Endothelial cell of umbilical vein (primary cell): Measurements from ENCODE around the gene ST6GAL2.

Source experiments
- EZH2 ChIP-seq: IDR thresholded peaks from 2 replicates; pipeline ENCODE4 v1.6.1; 2012; ENCODE audit warnings: borderline replicate concordance, low read depth, mild to moderate bottlenecking, moderate library complexity, low read length, inconsistent platforms; ENCODE audit not compliant: severe bottlenecking
- JUN ChIP-seq: IDR thresholded peaks from 2 replicates; pipeline ENCODE4 v1.6.1; 2011; ENCODE audit warnings: borderline replicate concordance, low read depth; ENCODE audit not compliant: insufficient read length, insufficient read depth
- MYC ChIP-seq: IDR thresholded peaks from one replicate; pipeline ENCODE4 v1.6.1; 2011; ENCODE audit warnings: mild to moderate bottlenecking, low read depth, low read length
- POLR2A ChIP-seq: IDR thresholded peaks from 2 replicates; pipeline ENCODE4 v1.6.1; 2012; ENCODE audit warnings: low read depth, mild to moderate bottlenecking, control low read depth, low read length
- POLR2AphosphoS5 ChIP-seq: IDR thresholded peaks from 2 replicates; pipeline ENCODE4 v1.6.1; 2012; ENCODE audit warnings: low read depth, mild to moderate bottlenecking, control low read depth, low read length, moderate library complexity; ENCODE audit not compliant: insufficient read depth
- TF ChIP-seq, protein P1 (sequence below), 2 donors: IDR thresholded peaks; 1 replicate in 1 of 2; 2 replicates in 1 of 2; pipeline ENCODE4 v1.5.1; 2011; ENCODE audit warnings: low read length in 2 of 2, mild to moderate bottlenecking in 2 of 2, moderate library complexity in 2 of 2, control low read depth in 1 of 2, inconsistent platforms in 1 of 2, low read depth in 1 of 2; ENCODE audit not compliant: insufficient read depth in 1 of 2; ENCODE audit errors: extremely low read depth in 1 of 2
- TF ChIP-seq, protein P2 (sequence below): IDR thresholded peaks from 2 replicates; pipeline ENCODE4 v1.6.1; 2011; ENCODE audit not compliant: insufficient read depth, insufficient read length

DNA sequence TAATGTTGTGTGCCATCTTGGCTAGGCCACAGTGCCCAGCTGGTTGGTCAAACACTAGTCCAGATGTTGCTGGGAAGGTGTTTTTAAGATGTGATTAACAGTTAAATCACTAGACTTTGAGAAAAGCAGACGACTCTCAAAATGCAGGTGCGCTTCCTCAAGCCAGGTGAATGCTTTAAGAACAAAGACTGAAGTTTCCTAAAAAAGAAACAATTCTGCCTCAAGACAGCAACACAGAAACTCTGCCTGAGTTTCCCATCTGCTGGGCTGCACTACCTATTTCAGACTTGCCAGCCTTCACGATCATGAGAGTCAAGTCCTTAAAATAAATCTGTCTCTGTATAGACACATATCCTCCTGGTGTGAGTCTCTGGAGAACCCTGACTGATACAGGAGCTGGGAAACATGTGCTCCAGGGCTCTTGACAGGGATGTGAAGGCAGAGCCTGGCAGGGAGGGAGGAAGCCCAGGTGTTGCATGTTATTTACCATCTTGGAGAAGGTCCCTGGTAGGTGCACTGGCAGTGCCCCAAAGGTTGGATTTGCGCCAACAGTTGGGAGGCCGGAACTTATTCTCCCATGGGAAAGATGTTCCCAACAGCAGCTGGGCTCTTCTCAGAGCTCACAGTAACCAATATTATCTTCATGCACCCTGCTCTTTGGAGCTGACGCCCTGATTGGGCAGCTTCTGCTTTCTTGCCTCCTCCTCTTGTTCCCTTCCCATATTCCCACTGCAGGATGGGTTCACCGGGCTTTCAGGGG, 43.9 kb downstream of the ST6GAL2 start:
- TF ChIP-seq POLR2A (no peak), EZH2 (no peak), POLR2AphosphoS5 (no peak), JUN (no peak), MYC (no peak)
- TF ChIP-seq, protein P1, sequence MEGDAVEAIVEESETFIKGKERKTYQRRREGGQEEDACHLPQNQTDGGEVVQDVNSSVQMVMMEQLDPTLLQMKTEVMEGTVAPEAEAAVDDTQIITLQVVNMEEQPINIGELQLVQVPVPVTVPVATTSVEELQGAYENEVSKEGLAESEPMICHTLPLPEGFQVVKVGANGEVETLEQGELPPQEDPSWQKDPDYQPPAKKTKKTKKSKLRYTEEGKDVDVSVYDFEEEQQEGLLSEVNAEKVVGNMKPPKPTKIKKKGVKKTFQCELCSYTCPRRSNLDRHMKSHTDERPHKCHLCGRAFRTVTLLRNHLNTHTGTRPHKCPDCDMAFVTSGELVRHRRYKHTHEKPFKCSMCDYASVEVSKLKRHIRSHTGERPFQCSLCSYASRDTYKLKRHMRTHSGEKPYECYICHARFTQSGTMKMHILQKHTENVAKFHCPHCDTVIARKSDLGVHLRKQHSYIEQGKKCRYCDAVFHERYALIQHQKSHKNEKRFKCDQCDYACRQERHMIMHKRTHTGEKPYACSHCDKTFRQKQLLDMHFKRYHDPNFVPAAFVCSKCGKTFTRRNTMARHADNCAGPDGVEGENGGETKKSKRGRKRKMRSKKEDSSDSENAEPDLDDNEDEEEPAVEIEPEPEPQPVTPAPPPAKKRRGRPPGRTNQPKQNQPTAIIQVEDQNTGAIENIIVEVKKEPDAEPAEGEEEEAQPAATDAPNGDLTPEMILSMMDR (IDR thresholded peaks at IDR 0.05; ENCODE audit: extremely low read depth in 1 of 2, insufficient read depth in 1 of 2, low read depth in 1 of 2, low read length in 2 of 2): no peak
- TF ChIP-seq, protein P2, sequence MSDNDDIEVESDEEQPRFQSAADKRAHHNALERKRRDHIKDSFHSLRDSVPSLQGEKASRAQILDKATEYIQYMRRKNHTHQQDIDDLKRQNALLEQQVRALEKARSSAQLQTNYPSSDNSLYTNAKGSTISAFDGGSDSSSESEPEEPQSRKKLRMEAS: no peak
